IMR-90 (cell line): ENCODE data around the gene KCNAB1. TPM values are rescaled to one million over a fixed set of nuclear protein-coding genes. Genes with fewer than 3 reads are reported as not detected.

Experiments used
- ATAC-seq: fragments of 200-7000 bp; cut with Tn5 transposase; 2 replicates; pipeline ENCODE4 v1.9.1; 2020; ENCODE audit warnings: low read depth, mild to moderate bottlenecking, moderate library complexity
- BruUV-seq: library from RNA; stranded (reverse); fragments of 400-500 nt; replicated peaks from 2 replicates; lab custom pipeline; 2021; lab: Mats Ljungman, UMichigan
- CTCF ChIA-PET: fragments of 300-600 bp; formaldehyde crosslinking; extraction: SDS; loops from one replicate; lab custom pipeline; 2021; ENCODE audit warnings: antibody characterized with exemption; lab: Yijun Ruan, JAX
- POLR2A ChIA-PET: fragments of 300-600 bp; sonication (Branson Sonifier 250); formaldehyde crosslinking; loops from one replicate; lab custom pipeline; 2022; ENCODE audit warnings: antibody characterized with exemption; ENCODE audit not compliant: unreplicated experiment; lab: Charles Lee
- DNase-seq: peaks from one replicate; pipeline ENCODE4 v3.0.0; 2013
- H2AFZ ChIP-seq: replicated peaks from 2 replicates; pipeline ENCODE3; 2013; ENCODE audit warnings: low read length, mild to moderate bottlenecking; ENCODE audit not compliant: poor library complexity
- H2AK5ac ChIP-seq: 2 replicates; pipeline ENCODE4 v1.6.1; 2013; ENCODE audit warnings: low read depth, low read length, inconsistent platforms
- H2AK9ac ChIP-seq: replicated peaks from 2 replicates; pipeline ENCODE3; 2013; ENCODE audit warnings: mild to moderate bottlenecking, low read depth, low read length, moderate library complexity; ENCODE audit not compliant: poor library complexity
- H2BK120ac ChIP-seq: 2 replicates; pipeline ENCODE4 v1.6.1; 2013; ENCODE audit warnings: low read depth, low read length, inconsistent platforms
- H2BK15ac ChIP-seq: 3 replicates; pipeline ENCODE4 v1.6.1; 2013; ENCODE audit warnings: low read depth, low read length, inconsistent platforms
- H2BK20ac ChIP-seq: 2 replicates; pipeline ENCODE4 v1.6.1; 2013; ENCODE audit warnings: low read depth, mild to moderate bottlenecking, inconsistent platforms, low read length, moderate library complexity
- H2BK5ac ChIP-seq: 2 replicates; pipeline ENCODE4 v1.6.1; 2013; ENCODE audit warnings: mild to moderate bottlenecking, low read depth, low read length, inconsistent platforms; ENCODE audit not compliant: poor library complexity, severe bottlenecking
- H3K14ac ChIP-seq: replicated peaks from 2 replicates; pipeline ENCODE4 v1.6.1; 2013; ENCODE audit warnings: low read depth, low read length, inconsistent platforms
- H3K18ac ChIP-seq: 2 replicates; pipeline ENCODE4 v1.6.1; 2013; ENCODE audit warnings: low read depth, low read length, control low read depth
- H3K23ac ChIP-seq: 2 replicates; pipeline ENCODE4 v1.6.1; 2013; ENCODE audit warnings: low read depth, low read length, inconsistent platforms
- H3K27ac ChIP-seq: 2 replicates; pipeline ENCODE4 v1.5.1; 2013; ENCODE audit warnings: mild to moderate bottlenecking, control low read depth, low read length; ENCODE audit not compliant: insufficient read depth
- H3K27me3 ChIP-seq: 2 replicates; pipeline ENCODE4 v1.6.1; 2013; ENCODE audit warnings: low read length; ENCODE audit not compliant: control insufficient read depth, insufficient read depth
- H3K36me3 ChIP-seq: 2 replicates; pipeline ENCODE4 v1.6.1; 2013; ENCODE audit warnings: low read length, mixed read lengths; ENCODE audit not compliant: control insufficient read depth, insufficient read depth
- H3K4ac ChIP-seq: 2 replicates; pipeline ENCODE4 v1.6.1; 2013; ENCODE audit warnings: low read depth, low read length, inconsistent platforms
- H3K4me1 ChIP-seq: 2 replicates; pipeline ENCODE4 v1.6.1; 2013; ENCODE audit warnings: low read length, mixed read lengths; ENCODE audit not compliant: control insufficient read depth, insufficient read depth
- H3K4me2 ChIP-seq: 2 replicates; pipeline ENCODE4 v1.6.1; 2013; ENCODE audit warnings: low read depth, mild to moderate bottlenecking, control low read depth, low read length, moderate library complexity
- H3K4me3 ChIP-seq: 2 replicates; pipeline ENCODE4 v1.5.1; 2013; ENCODE audit warnings: low read depth, mild to moderate bottlenecking, control low read depth, low read length, moderate library complexity; ENCODE audit not compliant: insufficient read depth
- H3K56ac ChIP-seq: 2 replicates; pipeline ENCODE4 v1.6.1; 2013; ENCODE audit warnings: low read length, inconsistent platforms; ENCODE audit not compliant: insufficient read depth; ENCODE audit errors: extremely low read depth
- H3K79me1 ChIP-seq, 2 experiments: 2 replicates each; pipeline ENCODE4 v1.6.1; 2013; ENCODE audit warnings: low read length in 2 of 2, inconsistent platforms in 1 of 2, low read depth in 1 of 2
- H3K9ac ChIP-seq: 2 replicates; pipeline ENCODE4 v1.6.1; 2013; ENCODE audit warnings: low read depth, low read length, control low read depth
- H3K9me1 ChIP-seq: 2 replicates; pipeline ENCODE4 v1.6.1; 2013; ENCODE audit warnings: low read length, inconsistent platforms; ENCODE audit not compliant: insufficient read depth
- H3K9me3 ChIP-seq: 2 replicates; pipeline ENCODE4 v1.6.1; 2013; ENCODE audit warnings: low read length; ENCODE audit not compliant: control insufficient read depth, insufficient read depth
- H4K20me1 ChIP-seq: 2 replicates; pipeline ENCODE4 v1.6.1; 2013; ENCODE audit warnings: low read length, inconsistent platforms; ENCODE audit not compliant: insufficient read depth
- H4K5ac ChIP-seq: 2 replicates; pipeline ENCODE4 v1.6.1; 2013; ENCODE audit warnings: mild to moderate bottlenecking, low read depth, low read length, control low read depth
- H4K8ac ChIP-seq, 2 experiments: 2 replicates each; pipeline ENCODE4 v1.6.1; 2013; ENCODE audit warnings: low read depth in 2 of 2, low read length in 2 of 2, control low read depth in 1 of 2, inconsistent platforms in 1 of 2
- H4K91ac ChIP-seq: 2 replicates; pipeline ENCODE4 v1.6.1; 2013; ENCODE audit warnings: low read depth, low read length, inconsistent platforms; ENCODE audit not compliant: insufficient read depth
- BHLHE40 ChIP-seq: fragments of 150-350 bp; IDR thresholded peaks from 2 replicates; pipeline ENCODE4 v1.6.1; 2016; ENCODE audit warnings: mild to moderate bottlenecking, low read depth, low read length
- CEBPB ChIP-seq: IDR thresholded peaks from 2 replicates; pipeline ENCODE4 v1.6.1; 2012; ENCODE audit warnings: low read depth, low read length, improper control_type of control experiment
- CHD1 ChIP-seq: IDR thresholded peaks from 2 replicates; pipeline ENCODE4 v1.6.1; 2012; ENCODE audit warnings: low read depth, low read length, improper control_type of control experiment
- POLR2A ChIP-seq: IDR thresholded peaks from 2 replicates; pipeline ENCODE4 v1.6.1; 2012; ENCODE audit warnings: mild to moderate bottlenecking, low read depth, low read length
- RAD21 ChIP-seq: IDR thresholded peaks from 2 replicates; pipeline ENCODE4 v1.6.1; 2012; ENCODE audit warnings: low read length, improper control_type of control experiment
- RCOR1 ChIP-seq: IDR thresholded peaks from 2 replicates; pipeline ENCODE4 v1.6.1; 2012; ENCODE audit warnings: mild to moderate bottlenecking, low read length, improper control_type of control experiment; ENCODE audit not compliant: insufficient replicate concordance
- RFX5 ChIP-seq: IDR thresholded peaks from 2 replicates; pipeline ENCODE4 v1.8.0; 2012; ENCODE audit warnings: low read depth, mild to moderate bottlenecking, low read length, moderate library complexity
- SMC3 ChIP-seq: fragments of 150-350 bp; IDR thresholded peaks from 2 replicates; pipeline ENCODE4 v1.6.1; 2016; ENCODE audit warnings: low read depth, mild to moderate bottlenecking, antibody characterized with exemption, low read length, moderate library complexity
- WGBS, 2 experiments: methylation state at CpG; one replicate each; pipeline versions ENCODE4 v1.1.5 to v1.1.7; 2013; ENCODE audit warnings: missing lambda C conversion rate in 2 of 2; ENCODE audit not compliant: insufficient read length in 1 of 2; ENCODE audit errors: extremely low coverage in 2 of 2; 5-methylcytosine and 5-hydroxymethylcytosine counted together
- dilution Hi-C: fragments of 300-500 bp; cut with HindIII; formaldehyde crosslinking; loops from one replicate; pipeline ENCODE4 v1.14.3; 2018; ENCODE audit warnings: low sequenced_read_pairs; ENCODE audit not compliant: unreplicated experiment
- in situ Hi-C: fragments of 300-500 bp; cut with MboI; formaldehyde crosslinking; loops from 3 replicates; pipeline ENCODE4 v1.14.3; 2019; ENCODE audit warnings: low sequenced_read_pairs, inconsistent platforms, mixed read lengths
- intact Hi-C: fragments of 100-400 bp; cut with micrococcal nuclease; formaldehyde crosslinking; loops from 2 replicates; pipeline ENCODE4 v1.10.0; 2022
- polyA plus RNA-seq, 3 experiments: library from polyadenylated mRNA; depleted of rRNA; stranded (reverse); fragments of >200 nt; gene quantifications; 2 replicates each; pipeline ENCODE4 v1.2.3, GENCODE V29; 2012; ENCODE audit warnings: low replicate concordance in 1 of 3
- total RNA-seq: library from RNA; depleted of rRNA; stranded (reverse); fragments of >200 nt; gene quantifications from 2 replicates; pipeline ENCODE4 v1.2.3, GENCODE V29; 2012
- TF ChIP-seq, protein P1 (sequence below): fragments of 150-350 bp; IDR thresholded peaks from 2 replicates; pipeline ENCODE4 v1.6.1; 2016; ENCODE audit warnings: low read depth, mild to moderate bottlenecking, low read length, moderate library complexity, borderline replicate concordance
- TF ChIP-seq, protein P2 (sequence below): fragments of 150-350 bp; IDR thresholded peaks from 2 replicates; pipeline ENCODE4 v1.6.1; 2017; ENCODE audit warnings: mild to moderate bottlenecking, antibody characterized with exemption, low read length, low read depth

KCNAB1 gene
- total and polyA plus RNA-seq, 2 of the 4 experiments (the other 2 are of a cell fraction) = under 0.01 to 0.07 TPM

DNA sequence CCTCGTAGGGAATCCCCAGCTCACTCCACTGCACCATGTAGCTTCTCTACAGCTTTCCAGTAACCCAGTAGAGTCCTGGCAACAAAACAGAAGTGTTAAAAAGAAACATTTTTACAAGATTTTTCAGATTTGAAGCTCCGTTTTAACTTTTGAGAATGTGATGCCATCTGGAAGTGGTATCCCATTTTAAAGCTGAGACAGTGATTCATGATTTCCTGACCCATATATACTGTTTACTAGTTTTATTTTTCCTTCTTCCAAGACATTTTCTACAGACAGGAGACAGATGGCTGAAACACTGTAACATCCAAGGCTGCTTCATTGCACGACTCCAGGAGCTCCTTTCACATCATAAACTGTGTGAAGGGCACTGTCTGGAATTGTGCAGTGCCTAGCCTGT lies 30.3 kb upstream of the KCNAB1 start:
- no peak overlapping the region for H2BK15ac ChIP-seq
- H4K20me1 ChIP-seq = no peaks in the 10 kb centered on the region
- CTCF ChIA-PET = interaction anchor here (0.5 to 1.0 kb wide), 2 partner anchors 14 to 841 kb away, joined by 3 to 4 read pairs; no protein-coding TSS in a partner anchor
- DNase-seq (no peak), ATAC-seq (no peak)
- H4K8ac ChIP-seq = no peak overlapping the region
- POLR2A ChIA-PET = no interaction called here
- no peak overlapping the region for H3K4me2 ChIP-seq
- H2AK9ac ChIP-seq = no peak overlapping the region
- no peak overlapping the region for H3K4me3 ChIP-seq
- no peak overlapping the region for H4K91ac ChIP-seq
- no peak overlapping the region for H3K23ac ChIP-seq
- no peaks in the 10 kb centered on the region for H3K4me1 ChIP-seq
- no peaks in the 10 kb centered on the region for H3K9me3 ChIP-seq
- no peaks in the 10 kb centered on the region for H3K9me1 ChIP-seq
- H4K5ac ChIP-seq = no peak overlapping the region
- H2AK5ac ChIP-seq = no peak overlapping the region
- no peaks in the 10 kb centered on the region for H3K79me1 ChIP-seq
- WGBS, 2 experiments = no CpG with 5 or more reads among the region's 3 CpGs
- no peak overlapping the region for H3K18ac ChIP-seq
- H3K9ac ChIP-seq = no peak overlapping the region
- TF ChIP-seq, protein P1, sequence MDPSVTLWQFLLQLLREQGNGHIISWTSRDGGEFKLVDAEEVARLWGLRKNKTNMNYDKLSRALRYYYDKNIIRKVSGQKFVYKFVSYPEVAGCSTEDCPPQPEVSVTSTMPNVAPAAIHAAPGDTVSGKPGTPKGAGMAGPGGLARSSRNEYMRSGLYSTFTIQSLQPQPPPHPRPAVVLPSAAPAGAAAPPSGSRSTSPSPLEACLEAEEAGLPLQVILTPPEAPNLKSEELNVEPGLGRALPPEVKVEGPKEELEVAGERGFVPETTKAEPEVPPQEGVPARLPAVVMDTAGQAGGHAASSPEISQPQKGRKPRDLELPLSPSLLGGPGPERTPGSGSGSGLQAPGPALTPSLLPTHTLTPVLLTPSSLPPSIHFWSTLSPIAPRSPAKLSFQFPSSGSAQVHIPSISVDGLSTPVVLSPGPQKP = no peak
- no peak for TF ChIP-seq CHD1
- no peak for TF ChIP-seq RAD21
- no peak for TF ChIP-seq RFX5
- no peak for TF ChIP-seq RCOR1
- TF ChIP-seq BHLHE40 = no peak
- TF ChIP-seq POLR2A = no peak
- TF ChIP-seq CEBPB = no peak
- TF ChIP-seq, protein P2, sequence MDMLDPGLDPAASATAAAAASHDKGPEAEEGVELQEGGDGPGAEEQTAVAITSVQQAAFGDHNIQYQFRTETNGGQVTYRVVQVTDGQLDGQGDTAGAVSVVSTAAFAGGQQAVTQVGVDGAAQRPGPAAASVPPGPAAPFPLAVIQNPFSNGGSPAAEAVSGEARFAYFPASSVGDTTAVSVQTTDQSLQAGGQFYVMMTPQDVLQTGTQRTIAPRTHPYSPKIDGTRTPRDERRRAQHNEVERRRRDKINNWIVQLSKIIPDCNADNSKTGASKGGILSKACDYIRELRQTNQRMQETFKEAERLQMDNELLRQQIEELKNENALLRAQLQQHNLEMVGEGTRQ = no peak
- no peak for TF ChIP-seq SMC3
- no peak overlapping the region for H3K56ac ChIP-seq
- H3K4ac ChIP-seq = no peak overlapping the region
- H3K36me3 ChIP-seq = no peaks in the 10 kb centered on the region
- H3K27me3 ChIP-seq = no peaks in the 10 kb centered on the region; the same call in 1 of the 2 replicates
- dilution Hi-C loops (no loop called here), in situ Hi-C loops (no loop called here), intact Hi-C loops (no loop called here)
- no peak overlapping the region for H3K14ac ChIP-seq
- H3K27ac ChIP-seq = no peak overlapping the region
- BruUV-seq = no TSS peak
- no peak overlapping the region for H2BK5ac ChIP-seq
- no peak overlapping the region for H2BK20ac ChIP-seq
- H2AFZ ChIP-seq = no peak overlapping the region
- H2BK120ac ChIP-seq = no peak overlapping the region
